Activated CD4-positive, alpha-beta T cell treated with anti-CD3 and anti-CD28 coated beads, Interleukin-2, amount 10 ng/mL, durations not matched to agents 24 days and 14 days (primary cell): ENCODE measurements around the gene TEKT3. TPM values are rescaled to one million over a fixed set of nuclear protein-coding genes. Genes with fewer than 3 reads are reported as not detected.
A peak's percentile ranks its signal among the peaks of the same experiment; 100 is the strongest.

Experiments
- DNase-seq: peaks from one replicate; pipeline ENCODE4 v3.0.0; 2022
- H3K27ac Mint-ChIP-seq: one replicate; pipeline ENCODE4 v1.8.0; 2022; ENCODE audit warnings: mild to moderate bottlenecking, mixed read lengths
- H3K27me3 Mint-ChIP-seq: one replicate; pipeline ENCODE4 v1.8.0; 2022; ENCODE audit warnings: mixed read lengths
- H3K36me3 Mint-ChIP-seq: one replicate; pipeline ENCODE4 v1.8.0; 2022; ENCODE audit warnings: low read depth, mild to moderate bottlenecking, mixed read lengths
- H3K4me1 Mint-ChIP-seq: one replicate; pipeline ENCODE4 v1.8.0; 2021; ENCODE audit warnings: mixed read lengths
- H3K4me3 Mint-ChIP-seq: one replicate; pipeline ENCODE4 v1.8.0; 2022; ENCODE audit warnings: mild to moderate bottlenecking, moderate library complexity, mixed read lengths
- H3K9me3 Mint-ChIP-seq: one replicate; pipeline ENCODE4 v1.8.0; 2021; ENCODE audit warnings: mixed read lengths
- intact Hi-C: fragments of 100-400 bp; cut with micrococcal nuclease; formaldehyde crosslinking; loops from one replicate; pipeline ENCODE4 v1.15.1; 2023
- total RNA-seq: library from RNA; stranded (reverse); gene quantifications from 2 replicates; pipeline ENCODE4 v1.2.3, GENCODE V29; 2022

TEKT3 gene
- total RNA-seq, 1 donor from 2014 or later, result not detected

GRCh38 chr17:15261802-15262290, 79.6 kb downstream of the TEKT3 start:
- DNase-seq, result no peak
- Mint-ChIP-seq H3K4me1 (peaks cover 18% of the 10 kb centered on the region), H3K27ac (no peak overlapping the region), H3K27me3 (peaks cover 75% of the 10 kb centered on the region), H3K36me3 (peaks cover 1% of the 10 kb centered on the region), H3K9me3 (no peaks in the 10 kb centered on the region), H3K4me3 (peak overlapping the region; percentile 63)
- intact Hi-C loops, result no loop called here

GRCh38 chr17:15261258-15261801, 80.1 kb downstream of the TEKT3 start:
- no peaks in the 10 kb centered on the region for H3K9me3 Mint-ChIP-seq
- H3K36me3 Mint-ChIP-seq, result peaks cover 1% of the 10 kb centered on the region

GRCh38 chr17:15260376-15261257, 80.8 kb downstream of the TEKT3 start:
- H3K9me3 Mint-ChIP-seq, result no peaks in the 10 kb centered on the region
- intact Hi-C loops, result loop anchor here (1.0 kb wide), 1 partner anchor 243 kb away; no protein-coding TSS in a partner anchor
- H3K36me3 Mint-ChIP-seq, result peaks cover 1% of the 10 kb centered on the region
- H3K27ac Mint-ChIP-seq, result no peak overlapping the region
- DNase-seq, result peak; percentile 89
- peak overlapping the region; percentile 84 for H3K4me3 Mint-ChIP-seq
- H3K4me1 Mint-ChIP-seq, result peaks cover 20% of the 10 kb centered on the region
- H3K27me3 Mint-ChIP-seq, result peaks cover 71% of the 10 kb centered on the region

More at GRCh38 chr17:15261258-15261801, 80.1 kb downstream of the TEKT3 start:
- intact Hi-C loops, result no loop called here
- H3K4me1 Mint-ChIP-seq, result peaks cover 20% of the 10 kb centered on the region
- peak overlapping the region; percentile 84 for H3K4me3 Mint-ChIP-seq
- no peak overlapping the region for H3K27ac Mint-ChIP-seq
- peaks cover 74% of the 10 kb centered on the region for H3K27me3 Mint-ChIP-seq
- DNase-seq, result peak; percentile 60

- Mint-ChIP-seq H3K9me3 (no peaks in the 10 kb centered on the region), H3K27me3 (peaks cover 55% of the 10 kb centered on the region), H3K4me1 (peaks cover 20% of the 10 kb centered on the region), H3K27ac (no peak overlapping the region), H3K4me3 (no peak overlapping the region), H3K36me3 (peaks cover 1% of the 10 kb centered on the region)
- intact Hi-C loops, result loop anchor here (10.0 kb wide), 1 partner anchor 737 kb away; the partner anchor contains the start of genes TTC19 and ZSWIM7
- no peak for DNase-seq
Measured at GRCh38 chr17:15257796-15258512, 83.4 kb downstream of the TEKT3 start.

- intact Hi-C loops, result loop anchor here (10.0 kb wide), 1 partner anchor 737 kb away; the partner anchor contains the start of genes TTC19 and ZSWIM7
- Mint-ChIP-seq H3K4me3 (peak overlapping the region; percentile 5), H3K27ac (no peak overlapping the region), H3K9me3 (no peaks in the 10 kb centered on the region), H3K4me1 (peaks cover 20% of the 10 kb centered on the region), H3K27me3 (peaks cover 53% of the 10 kb centered on the region), H3K36me3 (peaks cover 1% of the 10 kb centered on the region)
- peak; percentile 88 for DNase-seq
Measured at GRCh38 chr17:15257258-15257788, 84.1 kb downstream of the TEKT3 start.

- Mint-ChIP-seq H3K4me1 (peaks cover 17% of the 10 kb centered on the region), H3K4me3 (no peak overlapping the region), H3K27ac (no peak overlapping the region), H3K9me3 (no peaks in the 10 kb centered on the region), H3K36me3 (no peaks in the 10 kb centered on the region), H3K27me3 (peaks cover 47% of the 10 kb centered on the region)
- DNase-seq, result no peak
- intact Hi-C loops, result loop anchor here (10.0 kb wide), 1 partner anchor 738 kb away; the partner anchor contains the start of genes TTC19 and ZSWIM7
Measured at GRCh38 chr17:15256689-15257088, 84.7 kb downstream of the TEKT3 start.

- intact Hi-C loops, result loop anchor here (10.0 kb wide), 1 partner anchor 739 kb away; the partner anchor contains the start of genes TTC19 and ZSWIM7
- Mint-ChIP-seq H3K4me1 (peaks cover 11% of the 10 kb centered on the region), H3K27me3 (peaks cover 41% of the 10 kb centered on the region), H3K27ac (no peak overlapping the region), H3K4me3 (no peak overlapping the region), H3K36me3 (no peaks in the 10 kb centered on the region), H3K9me3 (no peaks in the 10 kb centered on the region)
- DNase-seq, result no peak
Measured at GRCh38 chr17:15255713-15256454, 85.5 kb downstream of the TEKT3 start.

Other genes with a start within 250 kb of the TEKT3 start
- gene PMP22, start 76.3 kb downstream of the TEKT3 start, total RNA-seq, result 0.28 and 0.45 TPM in 2 replicates
- 0.79 and 3.3 TPM in 2 replicates for gene CDRT4, start 126.0 kb upstream of the TEKT3 start, total RNA-seq
- 8.2 TPM in 2 replicates for gene TVP23C, start 221.9 kb upstream of the TEKT3 start, total RNA-seq